NCI-H526 (cell line): ENCODE data around the gene PCDHGB3.

ENCODE experiments used
- DNase-seq, 2 experiments: peaks; one replicate each; lab custom pipeline; 2025; lab: John Stamatoyannopoulos, UW

PCDHGB3 gene

DNA sequence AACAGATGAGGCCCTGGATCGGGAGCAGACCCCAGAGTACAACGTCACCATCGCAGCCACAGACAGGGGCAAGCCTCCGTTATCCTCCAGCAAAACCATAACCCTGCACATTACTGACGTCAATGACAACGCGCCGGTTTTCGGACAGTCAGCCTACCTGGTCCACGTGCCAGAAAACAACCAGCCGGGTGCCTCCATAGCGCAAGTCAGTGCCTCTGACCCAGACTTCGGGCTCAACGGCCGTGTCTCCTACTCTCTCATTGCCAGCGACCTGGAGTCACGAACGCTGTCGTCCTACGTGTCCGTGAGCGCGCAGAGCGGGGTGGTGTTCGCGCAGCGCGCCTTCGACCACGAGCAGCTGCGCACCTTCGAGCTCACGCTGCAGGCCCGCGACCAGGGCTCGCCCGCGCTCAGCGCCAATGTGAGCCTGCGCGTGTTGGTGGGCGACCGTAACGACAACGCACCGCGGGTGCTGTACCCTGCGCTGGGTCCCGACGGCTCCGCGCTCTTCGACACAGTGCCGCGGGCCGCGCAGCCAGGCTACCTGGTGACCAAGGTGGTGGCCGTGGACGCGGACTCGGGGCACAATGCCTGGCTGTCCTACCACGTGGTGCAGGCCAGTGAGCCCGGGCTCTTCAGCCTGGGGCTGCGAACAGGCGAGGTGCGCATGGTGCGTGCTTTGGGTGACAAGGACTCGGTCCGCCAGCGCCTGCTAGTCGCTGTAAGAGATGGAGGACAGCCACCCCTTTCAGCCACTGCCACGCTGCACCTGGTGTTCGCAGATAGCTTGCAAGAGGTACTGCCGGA is 49.2 kb downstream of the PCDHGB3 start:
- DNase-seq, result no peak

DNA sequence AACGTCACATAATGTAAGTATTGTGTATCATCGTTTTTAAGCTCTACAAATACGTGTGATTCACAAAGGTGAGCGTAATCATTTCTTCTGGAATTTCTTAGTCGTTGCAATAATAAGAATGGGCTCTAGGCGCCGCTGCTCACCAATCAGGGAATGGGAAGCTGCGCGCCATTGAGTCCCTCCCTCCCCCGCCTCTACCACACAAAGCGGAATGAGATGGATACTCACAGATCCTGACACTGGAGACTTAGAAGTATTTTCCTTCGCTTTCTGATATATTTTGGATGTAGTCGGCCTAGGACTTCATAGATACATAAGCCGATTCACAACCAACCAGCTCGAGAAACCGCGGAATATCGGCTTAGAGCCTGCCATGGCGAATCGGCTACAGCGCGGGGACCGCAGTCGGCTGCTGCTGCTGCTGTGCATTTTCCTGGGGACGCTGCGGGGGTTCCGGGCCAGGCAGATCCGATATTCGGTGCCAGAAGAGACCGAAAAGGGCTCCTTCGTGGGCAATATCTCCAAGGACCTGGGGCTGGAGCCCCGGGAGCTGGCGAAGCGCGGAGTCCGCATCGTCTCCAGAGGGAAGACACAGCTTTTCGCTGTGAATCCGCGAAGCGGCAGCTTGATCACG is 50.9 kb downstream of the PCDHGB3 start, which contains the start of gene PCDHGA11:
PCDHGA11 (plus strand) TSS at position 197 of the 634 bp plus-strand sequence; CDS start at position 374, 177 bp downstream.
- peak in 1 of 2 experiments; percentile 27 for DNase-seq

DNA sequence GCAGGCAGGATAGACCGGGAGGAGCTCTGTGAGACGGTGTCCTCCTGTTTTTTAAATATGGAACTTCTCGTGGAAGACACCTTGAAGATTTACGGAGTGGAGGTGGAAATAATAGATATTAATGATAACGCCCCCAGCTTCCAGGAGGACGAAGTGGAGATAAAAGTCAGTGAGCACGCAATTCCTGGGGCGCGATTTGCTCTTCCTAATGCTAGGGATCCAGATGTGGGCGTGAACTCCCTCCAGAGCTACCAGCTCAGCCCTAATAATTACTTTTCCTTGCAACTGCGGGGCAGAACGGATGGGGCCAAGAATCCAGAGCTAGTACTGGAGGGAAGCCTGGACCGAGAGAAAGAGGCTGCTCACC is 51.4 kb downstream of the PCDHGB3 start:
- DNase-seq, result no peak
